ENCODE measurements around the gene TMEM51.
"Not testable (repeated sequence)": the region's sequence is repeated elsewhere in the genome, so short reads cannot be mapped to it uniquely, and the experiment has no call there.

Gene TMEM51

GRCh38 chr1:15175324-15176094, 22.0 kb downstream of the TMEM51 start:
- not testable (repeated sequence) for H2AK5ac ChIP-seq (ENCODE audit: low read length); H3K4me2 ChIP-seq (ENCODE audit: low read length)

GRCh38 chr1:15176120-15176519, 22.6 kb downstream of the TMEM51 start:
- no CpG with 5 or more reads among the region's 7 CpGs for whole genome bisulfite sequencing (ENCODE audit: extremely low coverage, insufficient coverage, insufficient read length)
- Histone ChIP-seq H3K18ac (ENCODE audit: low read length) (no peak overlapping the region), H3K79me1 (ENCODE audit: low read length) (no peaks in the 10 kb centered on the region)

More at GRCh38 chr1:15175324-15176094, 22.0 kb downstream of the TMEM51 start:
- H3K4ac ChIP-seq (ENCODE audit: low read depth, low read length); H3K9ac ChIP-seq (ENCODE audit: low read length); H4K12ac ChIP-seq (ENCODE audit: low read depth, low read length); H4K8ac ChIP-seq (ENCODE audit: low read depth, low read length); H3K9me3 ChIP-seq (ENCODE audit: insufficient read depth, low read depth, low read length); H4K91ac ChIP-seq (ENCODE audit: low read depth, low read length); H2BK12ac ChIP-seq (ENCODE audit: low read length); H3K36me3 ChIP-seq (ENCODE audit: control insufficient read depth in 1 of 2, insufficient read depth in 2 of 2, low read length in 2 of 2); H2BK5ac ChIP-seq (ENCODE audit: low read depth, low read length, poor library complexity); H3K4me1 ChIP-seq (ENCODE audit: control insufficient read depth in 1 of 2, insufficient read depth in 2 of 2, low read length in 2 of 2); H3K27me3 ChIP-seq (ENCODE audit: insufficient read depth, low read length); H2BK120ac ChIP-seq (ENCODE audit: insufficient read depth, low read length, poor library complexity); H3K27ac ChIP-seq (ENCODE audit: low read depth, low read length); DNase-seq; H3K79me2 ChIP-seq (ENCODE audit: control insufficient read depth, insufficient read depth, low read length, poor library complexity); H3K4me3 ChIP-seq (ENCODE audit: low read depth, low read length); H3K79me1 ChIP-seq (ENCODE audit: low read length); H3K18ac ChIP-seq (ENCODE audit: low read length); H3K14ac ChIP-seq (ENCODE audit: low read length); H2AFZ ChIP-seq (ENCODE audit: insufficient read depth, low read length, poor library complexity); H3K23ac ChIP-seq (ENCODE audit: low read length): not testable (repeated sequence)
- no CpG with 5 or more reads among the region's 6 CpGs for WGBS (ENCODE audit: extremely low coverage, insufficient coverage, insufficient read length)

GRCh38 chr1:15176898-15177665, 23.5 kb downstream of the TMEM51 start:
- Histone ChIP-seq H4K8ac (ENCODE audit: low read depth, low read length) (no peak overlapping the region), H2AK5ac (ENCODE audit: low read length) (no peak overlapping the region), H3K36me3 (ENCODE audit: control insufficient read depth in 1 of 2, insufficient read depth in 2 of 2, low read length in 2 of 2) (no peaks in the 10 kb centered on the region), H3K9me3 (ENCODE audit: insufficient read depth, low read depth, low read length) (no peaks in the 10 kb centered on the region), H2BK5ac (ENCODE audit: low read depth, low read length, poor library complexity) (no peak overlapping the region), H3K4me2 (ENCODE audit: low read length) (no peak overlapping the region), H2BK120ac (ENCODE audit: insufficient read depth, low read length, poor library complexity) (no peak overlapping the region), H3K4me1 (ENCODE audit: control insufficient read depth in 1 of 2, insufficient read depth in 2 of 2, low read length in 2 of 2) (peaks cover 0 to 7% of the 10 kb centered on the region in 2 experiments), H3K27me3 (ENCODE audit: insufficient read depth, low read length) (no peaks in the 10 kb centered on the region), H3K4me3 (ENCODE audit: low read depth, low read length) (no peak overlapping the region), H4K91ac (ENCODE audit: low read depth, low read length) (no peak overlapping the region), H4K12ac (ENCODE audit: low read depth, low read length) (no peak overlapping the region), H3K18ac (ENCODE audit: low read length) (no peak overlapping the region), H2AFZ (ENCODE audit: insufficient read depth, low read length, poor library complexity) (no peak overlapping the region), H3K23ac (ENCODE audit: low read length) (no peak overlapping the region), H3K79me2 (ENCODE audit: control insufficient read depth, insufficient read depth, low read length, poor library complexity) (no peaks in the 10 kb centered on the region), H2BK12ac (ENCODE audit: low read length) (no peak overlapping the region), H3K4ac (ENCODE audit: low read depth, low read length) (no peak overlapping the region), H3K27ac (ENCODE audit: low read depth, low read length) (no peak overlapping the region), H3K14ac (ENCODE audit: low read length) (no peak overlapping the region), H3K9ac (ENCODE audit: low read length) (no peak overlapping the region), H3K79me1 (ENCODE audit: low read length) (no peaks in the 10 kb centered on the region)
- WGBS (ENCODE audit: extremely low coverage, insufficient coverage, insufficient read length): no CpG with 5 or more reads among the region's 7 CpGs
- DNase-seq: no peak

More at GRCh38 chr1:15176120-15176519, 22.6 kb downstream of the TMEM51 start:
- H2BK120ac ChIP-seq (ENCODE audit: insufficient read depth, low read length, poor library complexity): no peak overlapping the region
- H4K12ac ChIP-seq (ENCODE audit: low read depth, low read length): no peak overlapping the region
- H3K27me3 ChIP-seq (ENCODE audit: insufficient read depth, low read length): no peaks in the 10 kb centered on the region
- H3K4me2 ChIP-seq (ENCODE audit: low read length): no peak overlapping the region
- H4K8ac ChIP-seq (ENCODE audit: low read depth, low read length): no peak overlapping the region
- no peak for DNase-seq
- peaks cover 3 to 7% of the 10 kb centered on the region in 2 experiments for H3K4me1 ChIP-seq (ENCODE audit: control insufficient read depth in 1 of 2, insufficient read depth in 2 of 2, low read length in 2 of 2)
- no peaks in the 10 kb centered on the region for H3K79me2 ChIP-seq (ENCODE audit: control insufficient read depth, insufficient read depth, low read length, poor library complexity)
- no peaks in the 10 kb centered on the region for H3K36me3 ChIP-seq (ENCODE audit: control insufficient read depth in 1 of 2, insufficient read depth in 2 of 2, low read length in 2 of 2)
- no peak overlapping the region for H2AFZ ChIP-seq (ENCODE audit: insufficient read depth, low read length, poor library complexity)
- no peak overlapping the region for H2BK5ac ChIP-seq (ENCODE audit: low read depth, low read length, poor library complexity)
- no peak overlapping the region for H2BK12ac ChIP-seq (ENCODE audit: low read length)
- no peak overlapping the region for H3K4me3 ChIP-seq (ENCODE audit: low read depth, low read length)
- no peak overlapping the region for H4K91ac ChIP-seq (ENCODE audit: low read depth, low read length)
- H3K9ac ChIP-seq (ENCODE audit: low read length): no peak overlapping the region
- H3K4ac ChIP-seq (ENCODE audit: low read depth, low read length): no peak overlapping the region
- H3K23ac ChIP-seq (ENCODE audit: low read length): no peak overlapping the region
- H2AK5ac ChIP-seq (ENCODE audit: low read length): no peak overlapping the region
- no peak overlapping the region for H3K14ac ChIP-seq (ENCODE audit: low read length)
- no peaks in the 10 kb centered on the region for H3K9me3 ChIP-seq (ENCODE audit: insufficient read depth, low read depth, low read length)
- H3K27ac ChIP-seq (ENCODE audit: low read depth, low read length): no peak overlapping the region

GRCh38 chr1:15177710-15178166, 24.2 kb downstream of the TMEM51 start:
- Histone ChIP-seq H3K18ac (ENCODE audit: low read length) (no peak overlapping the region), H3K9me3 (ENCODE audit: insufficient read depth, low read depth, low read length) (no peaks in the 10 kb centered on the region), H3K4ac (ENCODE audit: low read depth, low read length) (no peak overlapping the region), H3K79me1 (ENCODE audit: low read length) (no peaks in the 10 kb centered on the region), H4K12ac (ENCODE audit: low read depth, low read length) (no peak overlapping the region), H2AK5ac (ENCODE audit: low read length) (no peak overlapping the region), H2BK5ac (ENCODE audit: low read depth, low read length, poor library complexity) (no peak overlapping the region), H3K27ac (ENCODE audit: low read depth, low read length) (no peak overlapping the region), H3K23ac (ENCODE audit: low read length) (no peak overlapping the region), H2BK12ac (ENCODE audit: low read length) (no peak overlapping the region), H2AFZ (ENCODE audit: insufficient read depth, low read length, poor library complexity) (no peak overlapping the region), H3K4me2 (ENCODE audit: low read length) (no peak overlapping the region), H4K91ac (ENCODE audit: low read depth, low read length) (no peak overlapping the region), H3K27me3 (ENCODE audit: insufficient read depth, low read length) (no peaks in the 10 kb centered on the region), H3K14ac (ENCODE audit: low read length) (no peak overlapping the region), H3K9ac (ENCODE audit: low read length) (no peak overlapping the region), H2BK120ac (ENCODE audit: insufficient read depth, low read length, poor library complexity) (no peak overlapping the region), H3K4me3 (ENCODE audit: low read depth, low read length) (no peak overlapping the region), H3K79me2 (ENCODE audit: control insufficient read depth, insufficient read depth, low read length, poor library complexity) (no peaks in the 10 kb centered on the region), H4K8ac (ENCODE audit: low read depth, low read length) (no peak overlapping the region), H3K36me3 (ENCODE audit: control insufficient read depth in 1 of 2, insufficient read depth in 2 of 2, low read length in 2 of 2) (no peaks in the 10 kb centered on the region), H3K4me1 (ENCODE audit: control insufficient read depth in 1 of 2, insufficient read depth in 2 of 2, low read length in 2 of 2) (peaks cover 0 to 5% of the 10 kb centered on the region in 2 experiments)
- WGBS (ENCODE audit: extremely low coverage, insufficient coverage, insufficient read length): no CpG with 5 or more reads among the region's 14 CpGs
- DNase-seq: peak in 1 of 2 donors; percentile 31
